Transverse colon (tissue), 4 donors: ENCODE measurements around the gene OR2T34.
"Not testable (repeated sequence)": the region's sequence is repeated elsewhere in the genome, so short reads cannot be mapped to it uniquely, and the experiment has no call there.

ENCODE experiments used
- POLR2AphosphoS5 ChIP-seq, 3 donors: sonication (generic); formaldehyde crosslinking; IDR thresholded peaks; one replicate each; pipeline ENCODE4 v1.6.1; 2016; ENCODE audit warnings: antibody characterized with exemption in 3 of 3
- TF ChIP-seq, protein P1 (sequence below), 5 experiments: fragments of 200-600 bp in 3 of 5; fragments of 450-650 bp in 2 of 5; sonication (generic) in 3 of 5; IDR thresholded peaks; 1 replicate in 2 of 5; 2 replicates in 3 of 5; pipeline ENCODE4 v1.5.1; 2016 to 2017; ENCODE audit warnings: antibody characterized with exemption in 5 of 5, inconsistent platforms in 3 of 5, mild to moderate bottlenecking in 2 of 5, moderate library complexity in 1 of 5

DNA sequence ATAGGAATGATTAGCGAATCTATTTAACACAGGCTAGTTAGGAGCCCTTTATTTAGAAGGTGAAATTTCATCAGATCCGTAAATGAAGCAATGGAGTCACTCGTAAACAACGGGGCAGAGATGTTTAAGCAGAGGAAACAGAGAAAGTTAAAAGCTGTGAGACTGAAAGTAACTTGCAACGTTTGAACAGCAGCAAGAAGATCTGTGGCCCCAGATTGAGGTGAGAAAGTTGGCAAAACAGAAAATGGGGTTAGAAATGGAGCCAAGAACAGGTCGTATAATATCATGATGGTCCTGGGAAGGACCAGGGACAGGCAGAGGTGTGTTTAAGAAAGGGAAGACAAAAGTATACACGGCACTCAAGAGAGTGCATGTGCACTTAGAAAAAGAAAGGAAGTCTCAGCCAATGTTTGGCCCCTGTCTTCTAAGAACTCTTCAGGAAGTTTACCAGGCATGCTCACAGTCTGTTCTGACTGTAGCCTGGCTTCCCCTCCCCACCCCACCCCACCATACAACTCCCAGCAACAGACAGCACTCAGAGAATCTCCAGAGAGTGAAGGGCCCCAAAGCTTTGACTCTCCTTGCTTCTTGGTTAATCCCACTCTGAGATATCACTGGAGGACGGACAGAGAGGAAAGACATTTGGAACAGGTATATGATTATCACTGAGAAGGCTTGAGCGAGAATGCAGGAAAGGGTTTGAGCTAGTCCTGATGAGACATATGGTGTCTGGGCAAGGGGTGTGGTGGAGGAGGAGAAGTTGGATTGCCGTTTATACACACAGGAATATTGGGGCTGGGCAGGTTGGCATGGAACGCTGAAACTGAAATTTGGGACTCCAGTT is 8.8 kb downstream of the OR2T34 start:
- TF ChIP-seq, protein P1, sequence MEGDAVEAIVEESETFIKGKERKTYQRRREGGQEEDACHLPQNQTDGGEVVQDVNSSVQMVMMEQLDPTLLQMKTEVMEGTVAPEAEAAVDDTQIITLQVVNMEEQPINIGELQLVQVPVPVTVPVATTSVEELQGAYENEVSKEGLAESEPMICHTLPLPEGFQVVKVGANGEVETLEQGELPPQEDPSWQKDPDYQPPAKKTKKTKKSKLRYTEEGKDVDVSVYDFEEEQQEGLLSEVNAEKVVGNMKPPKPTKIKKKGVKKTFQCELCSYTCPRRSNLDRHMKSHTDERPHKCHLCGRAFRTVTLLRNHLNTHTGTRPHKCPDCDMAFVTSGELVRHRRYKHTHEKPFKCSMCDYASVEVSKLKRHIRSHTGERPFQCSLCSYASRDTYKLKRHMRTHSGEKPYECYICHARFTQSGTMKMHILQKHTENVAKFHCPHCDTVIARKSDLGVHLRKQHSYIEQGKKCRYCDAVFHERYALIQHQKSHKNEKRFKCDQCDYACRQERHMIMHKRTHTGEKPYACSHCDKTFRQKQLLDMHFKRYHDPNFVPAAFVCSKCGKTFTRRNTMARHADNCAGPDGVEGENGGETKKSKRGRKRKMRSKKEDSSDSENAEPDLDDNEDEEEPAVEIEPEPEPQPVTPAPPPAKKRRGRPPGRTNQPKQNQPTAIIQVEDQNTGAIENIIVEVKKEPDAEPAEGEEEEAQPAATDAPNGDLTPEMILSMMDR (IDR thresholded peaks at IDR 0.05), result not testable (repeated sequence)
- TF ChIP-seq POLR2AphosphoS5 (IDR thresholded peaks at IDR 0.05), result not testable (repeated sequence)
